GM21390 (cell line): ENCODE data around the gene ELMO1.

Experiments
- ATAC-seq: cut with Tn5 transposase; IDR thresholded peaks from one replicate; pipeline ENCODE4 v1.9.1; 2021; ENCODE audit not compliant: unreplicated experiment

ELMO1 gene

GRCh38 chr7:36965625-36966024 lies 483.0 kb downstream of the ELMO1 start:
- no peak for ATAC-seq

GRCh38 chr7:36964297-36964696 lies 484.4 kb downstream of the ELMO1 start:
- no peak for ATAC-seq

DNA sequence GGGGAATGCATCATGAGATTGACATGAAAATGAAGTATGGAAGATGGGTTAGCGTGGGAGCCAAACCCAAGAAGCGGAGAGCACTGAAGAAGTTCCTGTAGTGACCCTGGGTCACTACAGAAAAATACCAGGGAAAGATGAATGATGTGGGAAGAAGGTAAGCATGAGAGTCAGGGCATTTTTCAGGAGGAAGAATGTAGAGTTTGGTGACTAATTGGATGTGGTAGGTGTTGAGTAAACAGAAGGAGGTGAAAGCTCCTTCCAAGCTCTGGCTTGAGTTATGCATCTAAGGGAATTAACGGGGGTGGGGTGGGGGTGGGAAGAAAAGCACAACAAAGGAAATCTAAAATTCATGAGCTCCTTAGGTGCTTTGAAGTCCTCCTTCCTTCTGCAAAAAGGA lies 486.3 kb downstream of the ELMO1 start:
- no peak for ATAC-seq

- ATAC-seq, result no peak
Measured at GRCh38 chr7:36961693-36962092, 487.0 kb downstream of the ELMO1 start.

GRCh38 chr7:36961097-36961496 lies 487.6 kb downstream of the ELMO1 start:
- no peak for ATAC-seq

DNA sequence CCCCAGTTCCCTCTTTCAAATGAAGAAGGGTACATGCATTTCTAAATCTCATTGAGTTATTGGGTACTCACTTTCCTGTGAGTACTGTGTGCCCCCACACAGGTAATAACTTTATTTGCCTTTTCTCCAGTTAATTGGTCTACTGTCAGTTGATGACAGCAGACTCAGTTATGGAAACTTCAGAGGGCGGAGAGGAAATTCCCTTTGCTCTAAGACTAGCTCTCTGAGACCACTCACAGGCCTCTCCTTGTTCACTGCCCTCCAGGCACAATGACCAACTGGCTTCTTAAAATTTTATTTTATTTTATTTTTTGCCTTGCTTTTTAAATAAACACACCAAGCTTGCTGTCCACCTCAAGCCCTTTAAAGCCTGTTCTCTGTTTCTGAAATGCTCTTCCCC lies 488.6 kb downstream of the ELMO1 start:
- ATAC-seq, result no peak

DNA sequence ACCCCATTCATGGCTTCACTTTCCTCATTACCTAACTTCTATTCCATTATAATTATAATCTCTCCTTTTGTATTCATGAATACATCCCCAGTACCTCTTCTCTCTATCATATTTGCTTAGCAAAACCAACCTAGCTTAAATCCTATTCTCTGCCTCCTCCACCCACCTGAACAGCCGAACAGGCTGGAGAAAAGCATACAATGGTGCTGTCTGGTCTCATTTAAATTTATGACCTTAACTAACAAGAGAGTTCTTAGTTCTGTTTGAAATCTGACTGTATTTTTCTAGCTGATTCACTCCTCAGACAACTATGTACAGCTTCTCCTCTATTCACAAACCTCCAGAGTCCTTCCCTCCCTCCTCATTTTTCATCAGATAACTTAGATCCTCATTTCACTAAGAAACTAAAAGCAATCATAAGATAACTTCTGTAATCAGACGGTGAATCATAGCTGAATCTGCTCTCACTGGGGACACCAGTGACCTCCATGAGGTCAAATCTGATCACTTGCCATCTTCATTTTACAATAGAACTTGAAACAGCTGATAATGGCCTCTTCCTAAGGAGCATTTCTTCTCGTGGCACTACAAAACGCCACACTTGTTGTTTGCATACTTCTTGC lies 490.4 kb downstream of the ELMO1 start:
- no peak for ATAC-seq

GRCh38 chr7:36957620-36958019 lies 491.0 kb downstream of the ELMO1 start:
- no peak for ATAC-seq

DNA sequence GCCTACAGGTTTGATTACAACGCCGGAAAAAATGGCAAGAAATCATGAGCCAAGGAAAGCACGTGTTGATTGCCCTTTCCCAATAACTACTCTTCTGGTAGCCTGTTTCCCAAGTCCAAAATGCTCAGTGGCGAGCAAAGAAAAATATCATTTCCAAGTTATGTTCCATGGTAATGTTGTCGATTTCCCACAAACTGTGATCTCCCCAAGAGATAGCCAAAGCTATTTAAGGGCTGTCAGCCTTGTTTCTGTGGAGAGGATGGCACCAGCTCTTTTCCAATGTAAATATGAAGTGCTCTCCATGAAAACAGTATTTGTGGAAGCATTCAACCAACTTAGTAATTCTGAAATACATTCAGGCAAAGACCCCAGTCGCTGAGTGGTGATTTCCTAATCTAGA lies 491.9 kb downstream of the ELMO1 start:
- no peak for ATAC-seq

- ATAC-seq, result no peak
Measured at GRCh38 chr7:36955456-36956129, 493.1 kb downstream of the ELMO1 start.

DNA sequence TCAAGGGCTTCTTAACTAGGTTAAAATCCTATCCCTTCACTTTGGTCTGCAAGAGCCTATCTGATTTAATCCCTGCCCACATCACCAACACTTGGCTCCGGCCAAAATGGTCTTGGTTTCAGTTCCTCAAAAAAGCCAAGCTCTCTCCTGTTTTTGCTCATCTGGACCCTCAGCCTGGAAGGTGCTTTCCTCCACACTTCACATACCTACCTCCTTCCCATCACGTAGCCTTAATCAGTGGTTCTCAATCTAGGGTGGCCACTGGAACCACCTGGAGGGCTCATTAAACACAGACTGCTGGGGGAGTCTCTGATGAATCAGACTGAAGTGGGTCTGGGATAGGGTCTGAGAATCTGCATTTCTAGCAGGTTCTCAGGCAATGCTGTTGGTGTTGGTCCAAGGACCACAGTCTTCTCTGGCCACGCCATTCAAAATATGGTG lies 497.4 kb downstream of the ELMO1 start:
- ATAC-seq, result peak; percentile 93

GRCh38 chr7:36949711-36950600 lies 498.7 kb downstream of the ELMO1 start:
- no peak for ATAC-seq

GRCh38 chr7:36946401-36946739 lies 502.3 kb downstream of the ELMO1 start:
- ATAC-seq, result no peak

GRCh38 chr7:36945612-36946400 lies 502.9 kb downstream of the ELMO1 start:
- no peak for ATAC-seq

GRCh38 chr7:36944838-36945237 lies 503.8 kb downstream of the ELMO1 start:
- ATAC-seq, result no peak

- ATAC-seq, result peak; percentile 64
Measured at GRCh38 chr7:36943591-36944435, 504.9 kb downstream of the ELMO1 start.

DNA sequence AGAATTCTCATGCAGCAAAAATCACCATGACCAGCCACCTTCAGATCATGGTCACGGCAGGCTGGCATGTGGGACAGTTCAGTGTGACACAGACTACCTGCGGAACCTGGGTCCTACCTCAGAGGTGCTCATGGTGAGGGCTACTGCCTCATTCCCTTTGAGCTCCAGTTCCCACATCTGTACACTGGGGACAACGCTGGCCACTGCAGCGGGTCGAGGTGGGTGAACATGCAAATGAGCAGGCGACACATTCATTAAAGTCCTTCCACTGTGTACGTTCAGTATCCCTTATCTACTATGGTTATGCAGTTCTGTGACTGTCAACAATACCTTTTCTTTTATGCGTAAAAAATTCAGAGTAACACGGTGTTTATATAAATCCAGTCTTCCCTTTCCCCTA lies 505.7 kb downstream of the ELMO1 start:
- ATAC-seq, result no peak

DNA sequence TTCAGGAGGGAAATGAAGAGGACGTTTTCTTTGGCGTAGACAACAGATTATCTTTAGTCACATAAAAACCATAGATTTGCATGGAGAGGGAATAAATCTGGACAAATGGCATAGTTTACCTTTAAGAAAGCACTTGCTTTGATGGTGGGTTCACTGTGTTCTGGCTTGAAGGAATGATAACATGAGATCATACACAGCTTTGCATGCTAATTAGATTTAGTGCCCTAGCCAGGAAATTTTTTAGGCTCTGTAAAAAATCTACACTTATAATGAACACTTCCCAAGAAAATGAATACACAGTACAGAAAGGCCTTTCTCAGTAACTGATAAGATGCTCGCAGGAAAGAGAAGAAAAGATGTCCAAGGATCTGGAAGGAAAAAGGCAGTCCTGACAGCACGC lies 506.1 kb downstream of the ELMO1 start:
- no peak for ATAC-seq

DNA sequence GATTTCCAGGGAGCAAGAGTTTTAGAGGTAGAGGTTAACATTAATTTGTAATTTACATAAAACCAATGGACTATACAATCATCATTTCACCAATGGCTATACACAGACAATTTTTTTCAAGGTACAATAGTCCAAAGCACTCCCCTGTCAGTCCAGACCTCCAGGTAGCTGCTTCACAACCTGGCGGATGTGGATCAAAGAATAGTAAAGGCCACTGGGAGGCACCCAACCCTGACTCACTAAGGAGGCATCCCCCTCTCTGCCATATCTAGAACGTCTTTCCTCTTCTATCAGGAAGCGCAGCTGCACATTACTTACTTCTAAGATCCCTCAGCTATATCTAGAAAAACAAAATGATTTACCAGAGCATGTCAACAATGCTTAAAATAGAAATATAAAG lies 506.6 kb downstream of the ELMO1 start:
- ATAC-seq, result no peak

DNA sequence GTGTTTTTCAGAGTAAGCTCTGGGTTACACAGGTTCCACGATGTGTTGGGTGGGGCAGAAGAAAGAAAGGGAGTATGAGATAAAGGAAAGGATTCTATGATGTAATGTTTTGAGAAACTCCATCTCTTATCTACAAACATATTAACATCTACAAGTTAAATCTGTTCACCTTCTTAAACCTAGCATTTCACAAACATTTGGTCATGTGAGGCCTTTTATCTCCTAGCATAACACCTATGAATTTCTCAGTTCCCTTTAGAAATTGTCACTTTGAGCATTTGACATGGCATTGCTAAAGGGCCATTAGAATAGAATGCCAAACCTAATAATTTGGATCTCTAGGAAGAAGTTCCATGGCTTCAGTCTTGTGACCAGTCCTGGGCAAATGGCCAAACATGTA lies 507.3 kb downstream of the ELMO1 start:
- no peak for ATAC-seq
